Panc1 (cell line): ENCODE data around the gene ELMO1. TPM values are rescaled to one million over a fixed set of nuclear protein-coding genes. Genes with fewer than 3 reads are reported as not detected.

Experiments
- ATAC-seq: fragments of 200-7000 bp; cut with Tn5 transposase; 2 replicates; pipeline ENCODE4 v1.9.1; 2020; ENCODE audit warnings: mild to moderate bottlenecking, moderate library complexity
- BruUV-seq: library from RNA; stranded (reverse); fragments of 400-500 nt; replicated peaks from 2 replicates; lab custom pipeline; 2021; lab: Mats Ljungman, UMichigan
- CTCF ChIA-PET: fragments of 300-600 bp; sonication (Branson Sonifier 250); formaldehyde crosslinking; loops from one replicate; lab custom pipeline; 2022; ENCODE audit warnings: antibody characterized with exemption; lab: Charles Lee
- POLR2A ChIA-PET: fragments of 300-600 bp; sonication (Branson Sonifier 250); formaldehyde crosslinking; loops from one replicate; lab custom pipeline; 2022; ENCODE audit warnings: antibody characterized with exemption; lab: Charles Lee
- DNase-seq: peaks from one replicate; pipeline ENCODE4 v3.0.0-alpha.2; 2010; ENCODE audit warnings: low read depth, low spot score
- H3K27ac ChIP-seq: 2 replicates; pipeline ENCODE4 v1.5.1; 2011; ENCODE audit warnings: mild to moderate bottlenecking, low read length, inconsistent platforms
- H3K27me3 ChIP-seq: fragments of 200-500 bp; sonication (Bioruptor generic); 2 replicates; pipeline ENCODE4 v1.6.0; 2014; ENCODE audit warnings: low read length, inconsistent platforms; ENCODE audit not compliant: control insufficient read depth, insufficient read depth
- H3K36me3 ChIP-seq: fragments of 200-500 bp; sonication (Bioruptor generic); 2 replicates; pipeline ENCODE4 v1.5.1; 2014; ENCODE audit warnings: inconsistent platforms, mild to moderate bottlenecking, low read length, moderate library complexity; ENCODE audit not compliant: control insufficient read depth, insufficient read depth
- H3K4me1 ChIP-seq: 2 replicates; pipeline ENCODE4 v1.5.1; 2011; ENCODE audit warnings: inconsistent platforms, mild to moderate bottlenecking, low read length, moderate library complexity; ENCODE audit not compliant: control insufficient read depth, insufficient read depth
- H3K4me3 ChIP-seq, 2 experiments: 2 replicates each; pipeline ENCODE4 v1.5.1; 2011 to 2012; ENCODE audit warnings: low read depth in 2 of 2, low read length in 2 of 2, mild to moderate bottlenecking in 2 of 2, inconsistent platforms in 1 of 2, moderate library complexity in 1 of 2
- H3K9me3 ChIP-seq: fragments of 200-500 bp; sonication (Bioruptor generic); 2 replicates; pipeline ENCODE4 v1.5.1; 2014; ENCODE audit warnings: low read depth, mild to moderate bottlenecking, inconsistent platforms, low read length, moderate library complexity; ENCODE audit not compliant: control insufficient read depth, insufficient read depth
- POLR2AphosphoS5 ChIP-seq: IDR thresholded peaks from 2 replicates; pipeline ENCODE4 v1.6.1; 2012; ENCODE audit warnings: mild to moderate bottlenecking, low read depth, low read length, moderate library complexity
- SIN3A ChIP-seq: IDR thresholded peaks from 2 replicates; pipeline ENCODE4 v1.6.1; 2012; ENCODE audit warnings: low read depth, mild to moderate bottlenecking, low read length, moderate library complexity, borderline replicate concordance; ENCODE audit not compliant: insufficient read depth
- TCF7L2 ChIP-seq: IDR thresholded peaks from 2 replicates; pipeline ENCODE4 v1.6.1; 2011; ENCODE audit warnings: mild to moderate bottlenecking, low read depth, low read length, inconsistent platforms
- in situ Hi-C: cut with HindIII; loops from 2 replicates; pipeline ENCODE4 v1.10.0; 2016; ENCODE audit warnings: low sequenced_read_pairs, low pct_unique_long_range_greater_than_20kb
- intact Hi-C: fragments of 100-400 bp; cut with micrococcal nuclease; formaldehyde crosslinking; loops from one replicate; pipeline ENCODE4 v1.10.0; 2022; ENCODE audit not compliant: unreplicated experiment
- total RNA-seq: library from RNA; stranded (reverse); gene quantifications from one replicate; pipeline ENCODE4 v1.2.1, GENCODE V29; 2021; ENCODE audit not compliant: unreplicated experiment
- TF ChIP-seq, protein P1 (sequence below): fragments of 450-650 bp; IDR thresholded peaks from 2 replicates; pipeline ENCODE4 v1.5.1; 2017; ENCODE audit warnings: mild to moderate bottlenecking
- TF ChIP-seq, protein P2 (sequence below), 2 experiments: IDR thresholded peaks; 2 replicates each; pipeline ENCODE4 v1.6.1; 2011 to 2012; ENCODE audit warnings: low read depth in 2 of 2, control low read depth in 1 of 2, low read length in 1 of 2, mild to moderate bottlenecking in 1 of 2, moderate library complexity in 1 of 2; ENCODE audit not compliant: insufficient read depth in 1 of 2

The ELMO1 gene
- total RNA-seq, 1 experiment from 2014 or later: 0.80 TPM

DNA sequence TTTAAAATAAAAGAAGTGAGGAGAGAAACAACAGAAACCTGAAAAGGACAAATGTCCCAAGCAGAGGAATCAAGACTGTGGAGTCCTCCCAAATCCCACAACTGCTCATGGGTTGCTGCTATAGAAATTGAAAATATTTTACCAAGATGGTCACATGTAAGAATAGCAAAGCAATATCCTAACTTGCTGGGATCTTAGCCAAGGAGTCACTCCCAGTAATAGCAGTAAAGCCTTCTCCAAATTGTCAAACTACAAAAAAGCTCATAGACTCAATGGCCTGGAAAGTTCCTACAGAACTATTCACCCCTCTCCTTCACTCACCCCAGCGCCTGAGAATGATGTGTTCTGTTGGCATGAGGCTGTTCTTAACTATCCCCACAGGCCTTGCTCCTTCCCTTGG lies 186.5 kb downstream of the ELMO1 start:
- no peak overlapping the region for H3K27ac ChIP-seq
- BruUV-seq: no TSS peak
- CTCF ChIA-PET: no interaction called here
- POLR2A ChIA-PET: no interaction called here
- no peak overlapping the region for H3K4me3 ChIP-seq
- TF ChIP-seq TCF7L2 (no peak), POLR2AphosphoS5 (no peak), SIN3A (no peak)
- TF ChIP-seq, protein P1, sequence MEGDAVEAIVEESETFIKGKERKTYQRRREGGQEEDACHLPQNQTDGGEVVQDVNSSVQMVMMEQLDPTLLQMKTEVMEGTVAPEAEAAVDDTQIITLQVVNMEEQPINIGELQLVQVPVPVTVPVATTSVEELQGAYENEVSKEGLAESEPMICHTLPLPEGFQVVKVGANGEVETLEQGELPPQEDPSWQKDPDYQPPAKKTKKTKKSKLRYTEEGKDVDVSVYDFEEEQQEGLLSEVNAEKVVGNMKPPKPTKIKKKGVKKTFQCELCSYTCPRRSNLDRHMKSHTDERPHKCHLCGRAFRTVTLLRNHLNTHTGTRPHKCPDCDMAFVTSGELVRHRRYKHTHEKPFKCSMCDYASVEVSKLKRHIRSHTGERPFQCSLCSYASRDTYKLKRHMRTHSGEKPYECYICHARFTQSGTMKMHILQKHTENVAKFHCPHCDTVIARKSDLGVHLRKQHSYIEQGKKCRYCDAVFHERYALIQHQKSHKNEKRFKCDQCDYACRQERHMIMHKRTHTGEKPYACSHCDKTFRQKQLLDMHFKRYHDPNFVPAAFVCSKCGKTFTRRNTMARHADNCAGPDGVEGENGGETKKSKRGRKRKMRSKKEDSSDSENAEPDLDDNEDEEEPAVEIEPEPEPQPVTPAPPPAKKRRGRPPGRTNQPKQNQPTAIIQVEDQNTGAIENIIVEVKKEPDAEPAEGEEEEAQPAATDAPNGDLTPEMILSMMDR: no peak
- TF ChIP-seq, protein P2, sequence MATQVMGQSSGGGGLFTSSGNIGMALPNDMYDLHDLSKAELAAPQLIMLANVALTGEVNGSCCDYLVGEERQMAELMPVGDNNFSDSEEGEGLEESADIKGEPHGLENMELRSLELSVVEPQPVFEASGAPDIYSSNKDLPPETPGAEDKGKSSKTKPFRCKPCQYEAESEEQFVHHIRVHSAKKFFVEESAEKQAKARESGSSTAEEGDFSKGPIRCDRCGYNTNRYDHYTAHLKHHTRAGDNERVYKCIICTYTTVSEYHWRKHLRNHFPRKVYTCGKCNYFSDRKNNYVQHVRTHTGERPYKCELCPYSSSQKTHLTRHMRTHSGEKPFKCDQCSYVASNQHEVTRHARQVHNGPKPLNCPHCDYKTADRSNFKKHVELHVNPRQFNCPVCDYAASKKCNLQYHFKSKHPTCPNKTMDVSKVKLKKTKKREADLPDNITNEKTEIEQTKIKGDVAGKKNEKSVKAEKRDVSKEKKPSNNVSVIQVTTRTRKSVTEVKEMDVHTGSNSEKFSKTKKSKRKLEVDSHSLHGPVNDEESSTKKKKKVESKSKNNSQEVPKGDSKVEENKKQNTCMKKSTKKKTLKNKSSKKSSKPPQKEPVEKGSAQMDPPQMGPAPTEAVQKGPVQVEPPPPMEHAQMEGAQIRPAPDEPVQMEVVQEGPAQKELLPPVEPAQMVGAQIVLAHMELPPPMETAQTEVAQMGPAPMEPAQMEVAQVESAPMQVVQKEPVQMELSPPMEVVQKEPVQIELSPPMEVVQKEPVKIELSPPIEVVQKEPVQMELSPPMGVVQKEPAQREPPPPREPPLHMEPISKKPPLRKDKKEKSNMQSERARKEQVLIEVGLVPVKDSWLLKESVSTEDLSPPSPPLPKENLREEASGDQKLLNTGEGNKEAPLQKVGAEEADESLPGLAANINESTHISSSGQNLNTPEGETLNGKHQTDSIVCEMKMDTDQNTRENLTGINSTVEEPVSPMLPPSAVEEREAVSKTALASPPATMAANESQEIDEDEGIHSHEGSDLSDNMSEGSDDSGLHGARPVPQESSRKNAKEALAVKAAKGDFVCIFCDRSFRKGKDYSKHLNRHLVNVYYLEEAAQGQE (IDR thresholded peaks at IDR 0.05; ENCODE audit: insufficient read depth in 1 of 2, low read depth in 2 of 2, low read length in 1 of 2): no peak
- no peak for DNase-seq
- in situ Hi-C loops (no loop called here), intact Hi-C loops (no loop called here)
- H3K27me3 ChIP-seq: peaks cover 29% of the 10 kb centered on the region
- H3K4me1 ChIP-seq: no peaks in the 10 kb centered on the region
- no peaks in the 10 kb centered on the region for H3K36me3 ChIP-seq
- H3K9me3 ChIP-seq: no peaks in the 10 kb centered on the region
- no peak for ATAC-seq

GRCh38 chr7:37259319-37259821 lies 189.3 kb downstream of the ELMO1 start:
- H3K27me3 ChIP-seq: peaks cover 34% of the 10 kb centered on the region
- no peak overlapping the region; a peak in 1 of 4 replicates for H3K4me3 ChIP-seq
- TF ChIP-seq, protein P2 (IDR thresholded peaks at IDR 0.05; ENCODE audit: insufficient read depth in 1 of 2, low read depth in 2 of 2, low read length in 1 of 2): no peak
- TF ChIP-seq, protein P1: no peak
- TF ChIP-seq SIN3A (no peak), POLR2AphosphoS5 (no peak), TCF7L2 (no peak)
- POLR2A ChIA-PET: no interaction called here
- no peak for DNase-seq
- intact Hi-C loops (no loop called here), in situ Hi-C loops (no loop called here)
- no peaks in the 10 kb centered on the region for H3K9me3 ChIP-seq
- no peak overlapping the region for H3K27ac ChIP-seq
- BruUV-seq: no TSS peak
- CTCF ChIA-PET: no interaction called here
- no peaks in the 10 kb centered on the region for H3K4me1 ChIP-seq
- no peaks in the 10 kb centered on the region for H3K36me3 ChIP-seq
- no peak for ATAC-seq
